ENCODE results near the gene CELF5.

CELF5 gene

GRCh38 chr19:3269916-3270671 is 45.6 kb downstream of the CELF5 start:
- no peak overlapping the region for H3K4me3 ChIP-seq (ENCODE audit: low read depth, low read length)
- POLR2A ChIA-PET: no interaction called here
- CTCF ChIA-PET: interaction anchor here (1.2 to 2.0 kb wide), 2 partner anchors 33 to 34 kb away, joined by 3 to 6 read pairs; no protein-coding TSS in a partner anchor
- DNase-seq (ENCODE audit: low read depth, low spot score): no peak
- TF ChIP-seq, protein P1, sequence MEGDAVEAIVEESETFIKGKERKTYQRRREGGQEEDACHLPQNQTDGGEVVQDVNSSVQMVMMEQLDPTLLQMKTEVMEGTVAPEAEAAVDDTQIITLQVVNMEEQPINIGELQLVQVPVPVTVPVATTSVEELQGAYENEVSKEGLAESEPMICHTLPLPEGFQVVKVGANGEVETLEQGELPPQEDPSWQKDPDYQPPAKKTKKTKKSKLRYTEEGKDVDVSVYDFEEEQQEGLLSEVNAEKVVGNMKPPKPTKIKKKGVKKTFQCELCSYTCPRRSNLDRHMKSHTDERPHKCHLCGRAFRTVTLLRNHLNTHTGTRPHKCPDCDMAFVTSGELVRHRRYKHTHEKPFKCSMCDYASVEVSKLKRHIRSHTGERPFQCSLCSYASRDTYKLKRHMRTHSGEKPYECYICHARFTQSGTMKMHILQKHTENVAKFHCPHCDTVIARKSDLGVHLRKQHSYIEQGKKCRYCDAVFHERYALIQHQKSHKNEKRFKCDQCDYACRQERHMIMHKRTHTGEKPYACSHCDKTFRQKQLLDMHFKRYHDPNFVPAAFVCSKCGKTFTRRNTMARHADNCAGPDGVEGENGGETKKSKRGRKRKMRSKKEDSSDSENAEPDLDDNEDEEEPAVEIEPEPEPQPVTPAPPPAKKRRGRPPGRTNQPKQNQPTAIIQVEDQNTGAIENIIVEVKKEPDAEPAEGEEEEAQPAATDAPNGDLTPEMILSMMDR (IDR thresholded peaks at IDR 0.05; ENCODE audit: insufficient read depth, low read length, missing control alignments): no peak

DNA sequence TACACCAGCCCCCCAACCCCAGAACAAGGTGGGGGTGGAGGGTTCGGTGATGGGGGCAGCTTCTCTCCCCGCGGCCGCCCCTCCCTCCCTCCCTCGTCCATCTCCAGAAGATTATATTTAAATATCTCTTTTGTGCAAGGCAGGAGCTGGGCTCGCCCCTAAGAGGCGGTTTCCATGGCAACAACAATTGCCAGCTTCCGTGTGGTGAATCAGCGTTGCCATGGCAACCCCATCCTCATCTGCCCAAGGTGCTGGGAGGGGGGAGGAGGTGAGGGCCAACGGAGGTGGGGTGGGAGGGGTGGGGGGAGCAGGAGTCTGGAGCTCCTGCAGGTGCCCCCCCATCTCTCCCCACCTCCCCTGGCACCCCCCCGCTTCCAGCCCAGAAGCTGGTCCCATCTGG is 46.4 kb downstream of the CELF5 start:
- H3K4me3 ChIP-seq (ENCODE audit: low read depth, low read length): no peak overlapping the region
- TF ChIP-seq, protein P1 (IDR thresholded peaks at IDR 0.05; ENCODE audit: insufficient read depth, low read length, missing control alignments): no peak
- POLR2A ChIA-PET: no interaction called here
- no peak for DNase-seq (ENCODE audit: low read depth, low spot score)
- CTCF ChIA-PET: interaction anchor here (1.2 to 2.0 kb wide), 2 partner anchors 32 to 33 kb away, joined by 3 to 6 read pairs; no protein-coding TSS in a partner anchor

DNA sequence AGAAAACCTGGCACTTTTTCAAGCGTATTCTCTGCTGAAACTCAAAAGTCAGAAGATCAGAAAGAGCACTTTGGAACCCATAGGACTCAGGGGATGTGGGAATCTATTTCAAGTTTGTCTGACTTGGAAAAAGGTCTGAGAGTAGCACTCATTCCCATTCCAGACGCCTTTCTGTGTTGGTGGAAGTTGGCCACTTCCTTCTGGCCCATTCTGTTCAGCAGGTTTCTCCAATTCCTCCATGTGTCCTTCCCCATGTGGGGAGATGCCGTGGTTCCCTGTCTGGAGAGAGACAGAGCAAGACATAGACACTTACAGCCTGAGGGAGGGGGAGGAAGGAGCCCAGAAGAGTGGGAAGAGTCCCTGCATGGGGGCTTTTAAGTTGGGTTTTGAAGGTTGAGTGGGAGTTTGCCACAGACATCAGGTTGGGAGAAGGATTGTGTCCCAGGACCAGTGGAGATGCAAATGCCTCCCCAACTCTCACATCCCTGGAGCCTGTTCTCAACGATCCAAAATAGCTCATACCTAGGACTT is 48.0 kb downstream of the CELF5 start:
- no peak overlapping the region for H3K4me3 ChIP-seq (ENCODE audit: low read depth, low read length)
- no peak for DNase-seq (ENCODE audit: low read depth, low spot score)
- ChIA-PET POLR2A (no interaction called here), CTCF (interaction anchor here (0.8 kb wide), 1 partner anchor 23 kb away, joined by 3 read pairs; no protein-coding TSS in a partner anchor)
- TF ChIP-seq, protein P1 (IDR thresholded peaks at IDR 0.05; ENCODE audit: insufficient read depth, low read length, missing control alignments): no peak

DNA sequence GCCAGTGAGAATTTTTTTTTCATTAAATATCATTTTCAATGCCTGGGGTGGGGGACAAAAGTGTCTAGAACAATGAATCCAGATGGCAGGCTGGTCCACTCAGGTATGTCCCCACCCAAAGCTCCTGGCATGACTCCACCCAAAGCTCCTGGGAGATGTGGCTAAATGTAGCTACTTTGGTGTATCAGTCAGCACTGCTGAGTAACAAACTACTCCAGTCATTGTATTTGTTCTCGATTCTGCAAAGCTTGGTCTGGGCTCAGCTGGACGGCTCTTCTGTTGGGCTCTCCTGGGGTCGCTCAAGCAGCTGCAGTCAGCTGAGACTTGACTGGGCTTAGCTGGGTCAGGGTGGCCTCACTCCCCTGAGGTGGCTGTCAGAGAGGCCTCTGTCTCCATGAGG is 48.5 kb downstream of the CELF5 start:
- no peak overlapping the region for H3K4me3 ChIP-seq (ENCODE audit: low read depth, low read length)
- TF ChIP-seq, protein P1 (IDR thresholded peaks at IDR 0.05; ENCODE audit: insufficient read depth, low read length, missing control alignments): no peak
- POLR2A ChIA-PET: no interaction called here
- no peak for DNase-seq (ENCODE audit: low read depth, low spot score)
- CTCF ChIA-PET: interaction anchor here (0.8 to 1.3 kb wide), 2 partner anchors 23 to 32 kb away, joined by 3 to 5 read pairs; no protein-coding TSS in a partner anchor

DNA sequence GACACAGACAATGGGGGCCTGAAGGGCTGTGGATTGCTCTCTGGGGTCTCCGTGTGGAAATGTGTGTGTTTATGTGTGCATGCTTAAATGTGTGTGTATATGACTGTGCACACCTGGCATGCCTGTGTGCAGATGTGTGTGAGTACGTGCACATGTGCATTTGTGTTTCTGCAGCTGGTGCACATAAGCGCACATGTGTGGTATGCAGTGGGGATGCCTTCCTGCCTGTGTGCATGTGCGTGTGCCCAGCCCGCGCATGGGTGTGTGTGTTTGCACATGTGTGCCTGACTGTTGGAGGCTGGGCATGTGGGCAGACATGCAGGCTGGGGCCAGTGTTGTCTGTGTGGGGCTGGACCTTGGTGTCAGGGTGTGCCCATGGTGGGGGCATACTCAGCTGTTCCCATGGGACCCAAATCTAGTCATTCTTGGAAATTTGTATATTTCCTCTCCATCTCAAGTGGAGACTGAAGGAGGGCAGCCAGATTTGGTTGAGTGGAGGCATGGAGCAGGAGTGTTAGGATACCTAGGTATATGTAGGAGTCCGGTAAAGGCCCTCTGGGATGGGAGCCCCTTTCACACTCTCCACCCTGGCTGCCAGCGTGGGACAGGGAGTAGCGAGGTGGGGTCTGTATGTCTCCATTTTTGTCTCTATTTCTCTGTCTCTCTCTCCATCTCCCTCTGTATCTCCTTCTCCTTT is 49.9 kb downstream of the CELF5 start:
- H3K4me3 ChIP-seq (ENCODE audit: low read depth, low read length): no peak overlapping the region
- ChIA-PET CTCF (interaction anchor here (0.7 to 2.6 kb wide), 4 partner anchors 9 to 31 kb away, joined by 3 to 12 read pairs (median 6); no protein-coding TSS in a partner anchor), POLR2A (no interaction called here)
- TF ChIP-seq, protein P1 (IDR thresholded peaks at IDR 0.05; ENCODE audit: insufficient read depth, low read length, missing control alignments): no peak
- no peak for DNase-seq (ENCODE audit: low read depth, low spot score)
